Liver (tissue), 9 donors: ENCODE results near the gene BTBD7. TPM values are rescaled to one million over a fixed set of nuclear protein-coding genes. Genes with fewer than 3 reads are reported as not detected.

ENCODE experiments used
- DNase-seq: peaks from one replicate; pipeline ENCODE4 v3.0.0-alpha.2; 2017; ENCODE audit warnings: low spot score
- H3K27ac ChIP-seq, 2 donors: one replicate each; pipeline ENCODE4 v1.7.0; 2013; ENCODE audit warnings: inconsistent platforms in 2 of 2, low read length in 2 of 2, control low read depth in 1 of 2, low read depth in 1 of 2, mild to moderate bottlenecking in 1 of 2
- H3K27me3 ChIP-seq, 4 donors: one replicate each; pipeline versions ENCODE4 v1.6.1 to v1.7.0; 2013; ENCODE audit warnings: low read length in 3 of 4, inconsistent platforms in 1 of 4, mild to moderate bottlenecking in 1 of 4, moderate library complexity in 1 of 4; ENCODE audit not compliant: control insufficient read depth in 4 of 4, insufficient read depth in 4 of 4
- H3K36me3 ChIP-seq, 4 donors: one replicate each; pipeline versions ENCODE4 v1.6.1 to v1.7.0; 2013; ENCODE audit warnings: low read length in 3 of 4, mild to moderate bottlenecking in 3 of 4, low read depth in 1 of 4, moderate library complexity in 1 of 4; ENCODE audit not compliant: control insufficient read depth in 4 of 4, insufficient read depth in 3 of 4
- H3K4me1 ChIP-seq, 4 donors: one replicate each; pipeline versions ENCODE4 v1.6.1 to v1.7.0; 2013; ENCODE audit warnings: low read length in 3 of 4, mild to moderate bottlenecking in 3 of 4, moderate library complexity in 1 of 4; ENCODE audit not compliant: control insufficient read depth in 4 of 4, insufficient read depth in 4 of 4
- H3K4me3 ChIP-seq, 3 donors: one replicate each; pipeline versions ENCODE4 v1.6.1 to v1.7.0; 2013; ENCODE audit warnings: low read length in 3 of 3, control low read depth in 1 of 3, low read depth in 1 of 3, mild to moderate bottlenecking in 1 of 3
- H3K9ac ChIP-seq, 2 donors: one replicate each; pipeline ENCODE4 v1.7.0; 2013; ENCODE audit warnings: low read length in 2 of 2, mild to moderate bottlenecking in 2 of 2, moderate library complexity in 2 of 2, control low read depth in 1 of 2, low read depth in 1 of 2
- H3K9me3 ChIP-seq, 4 donors: one replicate each; pipeline versions ENCODE4 v1.6.1 to v1.7.0; 2013; ENCODE audit warnings: low read length in 3 of 4; ENCODE audit not compliant: control insufficient read depth in 4 of 4
- REST ChIP-seq: IDR thresholded peaks from 2 replicates; pipeline ENCODE4 v1.6.1; 2016; ENCODE audit warnings: antibody characterized with exemption, mild to moderate bottlenecking
- RXRA ChIP-seq, 2 donors: IDR thresholded peaks; 2 replicates each; pipeline ENCODE4 v1.6.1; 2017 to 2018; ENCODE audit warnings: antibody characterized with exemption in 2 of 2, mild to moderate bottlenecking in 1 of 2
- SP1 ChIP-seq: IDR thresholded peaks from 2 replicates; pipeline ENCODE4 v1.6.1; 2018; ENCODE audit warnings: antibody characterized with exemption, mild to moderate bottlenecking
- WGBS: extraction: QIAGEN DNeasy Blood & Tissue Kit; methylation state at CpG from one replicate; pipeline ENCODE4 v1.1.7; 2013; 5-methylcytosine and 5-hydroxymethylcytosine counted together
- polyA plus RNA-seq, 2 donors: library from polyadenylated mRNA; stranded (reverse) in 1 of 2; unstranded in 1 of 2; fragments of 200-250 nt in 1 of 2; fragments of >200 nt in 1 of 2; fragmentation: Nextera tagmentation in 1 of 2; extraction: Ambion mirVana in 1 of 2; gene quantifications; one replicate each; pipeline versions ENCODE4 v1.2.1 to v1.2.3, GENCODE V29; 2013 to 2015
- total RNA-seq, 2 donors: library from RNA; depleted of rRNA; stranded (reverse); fragments of >200 nt; gene quantifications; one replicate each; pipeline ENCODE4 v1.2.3, GENCODE V29; 2014
- TF ChIP-seq, protein P1 (sequence below): fragments of 150-350 bp; IDR thresholded peaks from 2 replicates; pipeline ENCODE4 v1.5.1; 2017; ENCODE audit warnings: improper control_type of control experiment, low read depth, low read length; ENCODE audit not compliant: missing input control
- donor health status: healthy.
- donor health status: healthy.
- donor health status: healthy.
- donor health status: healthy.
- donor health status: healthy.

The BTBD7 gene
- total and polyA plus RNA-seq, 4 donors: 4.4 to 17.7 (median 10.2) TPM

DNA sequence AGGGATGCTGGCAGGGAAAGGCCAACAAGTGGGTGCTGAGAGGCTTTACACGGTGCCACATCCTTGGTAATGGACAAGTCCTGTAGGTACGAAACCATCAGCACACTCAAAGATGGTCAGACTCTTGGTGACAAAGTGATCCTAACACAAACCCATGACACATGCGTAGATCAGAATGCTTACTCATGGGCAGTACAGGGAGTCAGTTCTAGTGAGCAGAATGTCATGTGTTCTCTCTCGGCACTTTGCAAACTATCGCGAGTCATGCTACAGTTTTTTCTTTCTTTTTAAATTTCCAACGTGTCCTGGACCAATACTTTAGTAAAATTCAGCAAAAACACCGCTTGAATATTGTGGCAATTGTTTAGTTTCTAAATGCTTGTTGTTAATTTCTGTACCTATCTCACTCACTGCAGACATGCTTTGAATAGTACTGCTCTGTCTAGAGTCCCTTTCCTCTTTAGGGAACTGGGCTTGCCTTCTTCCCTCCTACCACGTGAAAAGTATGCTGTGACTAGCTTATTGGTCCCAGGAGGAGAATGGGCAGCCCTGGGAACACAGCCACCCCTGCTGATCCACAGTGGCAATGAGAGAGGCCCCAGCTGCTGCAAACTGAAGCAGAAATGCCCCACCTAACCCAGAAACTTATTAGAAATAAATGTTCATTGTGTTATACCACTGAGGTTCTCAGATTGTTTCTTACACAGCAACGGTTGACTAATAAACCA is 63.3 kb downstream of the BTBD7 start (continued):
- TF ChIP-seq, protein P1, sequence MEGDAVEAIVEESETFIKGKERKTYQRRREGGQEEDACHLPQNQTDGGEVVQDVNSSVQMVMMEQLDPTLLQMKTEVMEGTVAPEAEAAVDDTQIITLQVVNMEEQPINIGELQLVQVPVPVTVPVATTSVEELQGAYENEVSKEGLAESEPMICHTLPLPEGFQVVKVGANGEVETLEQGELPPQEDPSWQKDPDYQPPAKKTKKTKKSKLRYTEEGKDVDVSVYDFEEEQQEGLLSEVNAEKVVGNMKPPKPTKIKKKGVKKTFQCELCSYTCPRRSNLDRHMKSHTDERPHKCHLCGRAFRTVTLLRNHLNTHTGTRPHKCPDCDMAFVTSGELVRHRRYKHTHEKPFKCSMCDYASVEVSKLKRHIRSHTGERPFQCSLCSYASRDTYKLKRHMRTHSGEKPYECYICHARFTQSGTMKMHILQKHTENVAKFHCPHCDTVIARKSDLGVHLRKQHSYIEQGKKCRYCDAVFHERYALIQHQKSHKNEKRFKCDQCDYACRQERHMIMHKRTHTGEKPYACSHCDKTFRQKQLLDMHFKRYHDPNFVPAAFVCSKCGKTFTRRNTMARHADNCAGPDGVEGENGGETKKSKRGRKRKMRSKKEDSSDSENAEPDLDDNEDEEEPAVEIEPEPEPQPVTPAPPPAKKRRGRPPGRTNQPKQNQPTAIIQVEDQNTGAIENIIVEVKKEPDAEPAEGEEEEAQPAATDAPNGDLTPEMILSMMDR: no peak

- 100% methylated on average over 1 of the region's 1 CpG for WGBS
Measured at GRCh38 chr14:93268406-93268805, 64.4 kb downstream of the BTBD7 start.

GRCh38 chr14:93267149-93267711 is 65.6 kb downstream of the BTBD7 start:
- Histone ChIP-seq H3K27me3 (no peaks in the 10 kb centered on the region), H3K27ac (no peak overlapping the region), H3K36me3 (peaks cover 2 to 9% (median 7%) of the 10 kb centered on the region in 4 donors), H3K9ac (no peak overlapping the region), H3K4me3 (no peak overlapping the region), H3K4me1 (peaks cover 0 to 3% (median 0%) of the 10 kb centered on the region in 4 donors), H3K9me3 (no peaks in the 10 kb centered on the region)
- TF ChIP-seq REST: no peak
- no peak for DNase-seq
- 83% methylated on average over 3 of the region's 3 CpGs for WGBS

More at GRCh38 chr14:93268406-93268805, 64.4 kb downstream of the BTBD7 start:
- Histone ChIP-seq H3K9me3 (no peaks in the 10 kb centered on the region), H3K4me3 (no peak overlapping the region), H3K27me3 (no peaks in the 10 kb centered on the region), H3K36me3 (peaks cover 2 to 4% (median 3%) of the 10 kb centered on the region in 4 donors), H3K4me1 (peaks cover 0 to 3% (median 0%) of the 10 kb centered on the region in 4 donors), H3K27ac (no peak overlapping the region), H3K9ac (no peak overlapping the region)
- no peak for DNase-seq
- no peak for TF ChIP-seq RXRA (IDR thresholded peaks at IDR 0.05)
- TF ChIP-seq SP1: no peak
- TF ChIP-seq, protein P1: no peak
